Measurements from ENCODE around the gene PHKG1.
"Not testable (repeated sequence)": the region's sequence is repeated elsewhere in the genome, so short reads cannot be mapped to it uniquely, and the experiment has no call there.

The PHKG1 gene

GRCh38 chr7:56092789-56093531 is at the start of gene PHKG1:
Gene PHKG1, minus strand, starts transcription at chr7:56092952. Its CDS starts 4,011 bp downstream, at chr7:56088941.
- DNase-seq, result peak; percentile 31

GRCh38 chr7:56131062-56131461 is 38.3 kb upstream of the PHKG1 start:
- not testable (repeated sequence) for DNase-seq

GRCh38 chr7:56127241-56127975 is 34.7 kb upstream of the PHKG1 start:
- no peak for DNase-seq

GRCh38 chr7:56125831-56126230 is 33.1 kb upstream of the PHKG1 start:
- DNase-seq, result no peak

- no peak for DNase-seq
Measured at GRCh38 chr7:56124981-56125380, 32.2 kb upstream of the PHKG1 start.

- DNase-seq, result no peak
Measured at GRCh38 chr7:56121440-56121839, 28.7 kb upstream of the PHKG1 start.

GRCh38 chr7:56115852-56116538 is 23.2 kb upstream of the PHKG1 start, which contains the start of gene NUPR2:
Gene NUPR2, minus strand, starts transcription at chr7:56116417. Its CDS starts 103 bp downstream, at chr7:56116314.
- no peak for DNase-seq

GRCh38 chr7:56112244-56112643 is 19.5 kb upstream of the PHKG1 start:
- DNase-seq, result not testable (repeated sequence)

GRCh38 chr7:56110611-56111010 is 17.9 kb upstream of the PHKG1 start:
- no peak for DNase-seq

- DNase-seq, result no peak
Measured at GRCh38 chr7:56107954-56108258, 15.2 kb upstream of the PHKG1 start.

- peak; percentile 99 for DNase-seq
Measured at GRCh38 chr7:56106108-56107073, 13.6 kb upstream of the PHKG1 start, which contains the start of gene CHCHD2. Gene CHCHD2, minus strand, starts transcription at chr7:56106476. Its CDS starts 63 bp downstream, at chr7:56106413.

- DNase-seq, result peak; percentile 73
Measured at GRCh38 chr7:56105508-56105907, 12.8 kb upstream of the PHKG1 start.

- DNase-seq, result not testable (repeated sequence)
Measured at GRCh38 chr7:56104138-56104537, 11.4 kb upstream of the PHKG1 start.

- no peak for DNase-seq
Measured at GRCh38 chr7:56099653-56100052, 6.9 kb upstream of the PHKG1 start.

GRCh38 chr7:56098187-56099008 is 5.6 kb upstream of the PHKG1 start:
- not testable (repeated sequence) for DNase-seq

GRCh38 chr7:56097700-56098099 is 4.9 kb upstream of the PHKG1 start:
- DNase-seq, result peak; percentile 81

- DNase-seq, result not testable (repeated sequence)
Measured at GRCh38 chr7:56092388-56092787, 364 bp downstream of the PHKG1 start.

- no peak for DNase-seq
Measured at GRCh38 chr7:56091591-56091990, 1.2 kb downstream of the PHKG1 start.

- no peak for DNase-seq
Measured at GRCh38 chr7:56087445-56087844, 5.3 kb downstream of the PHKG1 start.

GRCh38 chr7:56086761-56087160 is 6.0 kb downstream of the PHKG1 start:
- no peak for DNase-seq

GRCh38 chr7:56083150-56083785 is 9.5 kb downstream of the PHKG1 start:
- DNase-seq, result no peak
